Stimulated activated CD8-positive, alpha-beta memory T cell treated with anti-CD3 and anti-CD28 coated beads, Interleukin-15, amount 100 ng/mL, for 1 hour (primary cell): ENCODE results near the gene DHDH.

Experiments used
- DNase-seq: peaks from one replicate; pipeline ENCODE4 v3.0.0-alpha.2; 2020; ENCODE audit warnings: low read depth

DHDH gene

GRCh38 chr19:48967346-48968178 lies 34.1 kb downstream of the DHDH start:
- no peak for DNase-seq

- no peak for DNase-seq
Observed at GRCh38 chr19:48968179-48968661, 34.7 kb downstream of the DHDH start.

GRCh38 chr19:48968813-48969218 lies 35.3 kb downstream of the DHDH start:
- DNase-seq: no peak

GRCh38 chr19:48969276-48970138 lies 36.0 kb downstream of the DHDH start:
- DNase-seq: no peak

GRCh38 chr19:48970139-48970766 lies 36.8 kb downstream of the DHDH start:
- DNase-seq: no peak

GRCh38 chr19:48970923-48971395 lies 37.5 kb downstream of the DHDH start:
- DNase-seq: peak; percentile 80

GRCh38 chr19:48975947-48976847 lies 42.7 kb downstream of the DHDH start:
- no peak for DNase-seq

- no peak for DNase-seq
Observed at GRCh38 chr19:48977061-48977460, 43.6 kb downstream of the DHDH start.

GRCh38 chr19:48982280-48982679 lies 48.8 kb downstream of the DHDH start:
- DNase-seq: no peak

GRCh38 chr19:48985711-48986110 lies 52.2 kb downstream of the DHDH start:
- no peak for DNase-seq

- no peak for DNase-seq
Observed at GRCh38 chr19:48986211-48986610, 52.7 kb downstream of the DHDH start.

GRCh38 chr19:48987323-48987722 lies 53.8 kb downstream of the DHDH start:
- DNase-seq: no peak

- DNase-seq: no peak
Observed at GRCh38 chr19:48988286-48988685, 54.8 kb downstream of the DHDH start.

GRCh38 chr19:48988860-48989259 lies 55.4 kb downstream of the DHDH start:
- DNase-seq: no peak

GRCh38 chr19:48989701-48990291 lies 56.3 kb downstream of the DHDH start:
- no peak for DNase-seq

- no peak for DNase-seq
Observed at GRCh38 chr19:48990400-48990799, 56.9 kb downstream of the DHDH start.

GRCh38 chr19:48991011-48991609 lies 57.6 kb downstream of the DHDH start:
- no peak for DNase-seq

GRCh38 chr19:48991873-48992580 lies 58.5 kb downstream of the DHDH start:
- no peak for DNase-seq

- no peak for DNase-seq
Observed at GRCh38 chr19:48992581-48993174, 59.2 kb downstream of the DHDH start.
